Naive thymus-derived CD4-positive, alpha-beta T cell (primary cell): ENCODE data around the gene C4BPA. TPM values are rescaled to one million over a fixed set of nuclear protein-coding genes. Genes with fewer than 3 reads are reported as not detected.
A peak's percentile ranks its signal among the peaks of the same experiment; 100 is the strongest.

Experiments
- ATAC-seq: fragments of 150-1000 bp; cut with Tn5 transposase; 2 replicates; pipeline ENCODE4 v1.10.0; 2021; ENCODE audit warnings: mild to moderate bottlenecking, moderate library complexity
- CTCF ChIA-PET: fragments of 350-600 bp; sonication (Branson Sonifier 250); formaldehyde crosslinking; loops from one replicate; lab custom pipeline; 2021; ENCODE audit warnings: antibody characterized with exemption; lab: Charles Lee
- POLR2A ChIA-PET: fragments of 350-600 bp; sonication (Branson Sonifier 250); formaldehyde crosslinking; loops from one replicate; lab custom pipeline; 2021; ENCODE audit warnings: antibody characterized with exemption, inconsistent platforms; lab: Charles Lee
- DNase-seq, 9 donors: peaks; one replicate each; pipeline versions ENCODE4 v3.0.0 to v3.0.0-alpha.2; 2020 to 2022; ENCODE audit warnings: mixed read lengths in 1 of 9
- H3K27ac ChIP-seq: one replicate; pipeline ENCODE4 v1.7.0; 2013; ENCODE audit warnings: mild to moderate bottlenecking, low read depth, low read length, moderate library complexity
- H3K27me3 ChIP-seq, 2 donors: one replicate each; pipeline ENCODE4 v1.7.0; 2013; ENCODE audit warnings: low read length in 2 of 2, mild to moderate bottlenecking in 2 of 2, moderate library complexity in 2 of 2; ENCODE audit not compliant: control insufficient read depth in 2 of 2, insufficient read depth in 2 of 2
- H3K36me3 ChIP-seq, 3 experiments: 1 replicate in 2 of 3; 2 replicates in 1 of 3; pipeline ENCODE4 v1.7.0; 2013; ENCODE audit warnings: low read length in 3 of 3, mild to moderate bottlenecking in 3 of 3, moderate library complexity in 1 of 3; ENCODE audit not compliant: insufficient read depth in 3 of 3, control insufficient read depth in 2 of 3
- H3K4me1 ChIP-seq, 2 donors: one replicate each; pipeline ENCODE4 v1.7.0; 2013; ENCODE audit warnings: low read length in 2 of 2, mild to moderate bottlenecking in 2 of 2, moderate library complexity in 1 of 2; ENCODE audit not compliant: control insufficient read depth in 2 of 2, insufficient read depth in 2 of 2
- H3K4me3 ChIP-seq: 2 replicates; pipeline ENCODE4 v1.7.0; 2013; ENCODE audit warnings: mild to moderate bottlenecking, low read length
- H3K9me3 ChIP-seq, 3 experiments: 1 replicate in 2 of 3; 2 replicates in 1 of 3; pipeline ENCODE4 v1.7.0; 2013; ENCODE audit warnings: low read length in 3 of 3; ENCODE audit not compliant: control insufficient read depth in 2 of 3
- H3K27ac Mint-ChIP-seq, 9 donors: one replicate each; pipeline ENCODE4 v1.8.0; 2020 to 2022; ENCODE audit warnings: mixed read lengths in 9 of 9, mild to moderate bottlenecking in 8 of 9, moderate library complexity in 5 of 9, inconsistent platforms in 2 of 9
- H3K27me3 Mint-ChIP-seq, 5 donors: one replicate each; pipeline ENCODE4 v1.8.0; 2021 to 2022; ENCODE audit warnings: mixed read lengths in 5 of 5, mild to moderate bottlenecking in 1 of 5
- H3K36me3 Mint-ChIP-seq, 5 donors: one replicate each; pipeline ENCODE4 v1.8.0; 2020 to 2022; ENCODE audit warnings: mixed read lengths in 5 of 5, mild to moderate bottlenecking in 3 of 5, inconsistent platforms in 1 of 5
- H3K4me1 Mint-ChIP-seq, 7 donors: one replicate each; pipeline ENCODE4 v1.8.0; 2020 to 2022; ENCODE audit warnings: mixed read lengths in 7 of 7, mild to moderate bottlenecking in 3 of 7, inconsistent platforms in 1 of 7
- H3K4me3 Mint-ChIP-seq, 10 donors: one replicate each; pipeline ENCODE4 v1.8.0; 2020 to 2022; ENCODE audit warnings: mild to moderate bottlenecking in 10 of 10, mixed read lengths in 10 of 10, moderate library complexity in 6 of 10, inconsistent platforms in 2 of 10
- H3K9me3 Mint-ChIP-seq, 11 donors: one replicate each; pipeline ENCODE4 v1.8.0; 2020 to 2022; ENCODE audit warnings: mixed read lengths in 11 of 11, mild to moderate bottlenecking in 4 of 11, inconsistent platforms in 1 of 11, moderate library complexity in 1 of 11
- intact Hi-C, 2 donors: fragments of 100-400 bp; cut with micrococcal nuclease; formaldehyde crosslinking; loops; one replicate each; pipeline ENCODE4 v1.15.1; 2023
- polyA plus RNA-seq, 2 donors: library from polyadenylated mRNA; unstranded; fragments of 300-500 nt; fragmentation: Illumina TruSeq; gene quantifications; one replicate each; pipeline ENCODE4 v1.2.3, GENCODE V29; 2021
- total RNA-seq, 6 experiments: library from RNA in 5 of 6; stranded (reverse) in 5 of 6; gene quantifications; 1 replicate in 5 of 6; 2 replicates in 1 of 6; pipeline ENCODE4 v1.2.3 and lab custom pipeline; 2021 to 2026

The C4BPA gene
- total and polyA plus RNA-seq, 7 experiments from 2014 or later, result not detected

GRCh38 chr1:207188901-207189300, 84.9 kb downstream of the C4BPA start:
- peaks cover 9 to 29% (median 19%) of the 10 kb centered on the region in 7 donors for H3K4me1 Mint-ChIP-seq
- POLR2A ChIA-PET, result interaction anchor here (0.9 to 2.0 kb wide), 4 partner anchors 13 to 212 kb away, joined by 3 to 7 read pairs (median 4); partner anchors contain the start of gene CD55
- CTCF ChIA-PET, result interaction anchor here (0.8 to 1.7 kb wide), 3 partner anchors 17 to 217 kb away, joined by 3 to 5 read pairs (median 3); no protein-coding TSS in a partner anchor
- intact Hi-C loops, result no loop called here
- H3K36me3 Mint-ChIP-seq, result peaks cover 0 to 6% (median 3%) of the 10 kb centered on the region in 5 donors
- no peak overlapping the region for H3K4me3 ChIP-seq
- H3K9me3 Mint-ChIP-seq, result peaks cover 0 to 10% (median 4%) of the 10 kb centered on the region in 11 donors
- H3K4me1 ChIP-seq, result peaks cover 0 to 10% of the 10 kb centered on the region in 2 donors
- H3K36me3 ChIP-seq, result no peaks in the 10 kb centered on the region
- peak overlapping the region in 3 of 10 donors; percentile 6 to 24 (median 13) for H3K4me3 Mint-ChIP-seq
- peak overlapping the region in 1 of 9 donors; percentile 66 for H3K27ac Mint-ChIP-seq
- ATAC-seq (no peak), DNase-seq (no peak)
- no peaks in the 10 kb centered on the region for H3K9me3 ChIP-seq
- H3K27ac ChIP-seq, result no peak overlapping the region
- peaks cover 0 to 13% (median 0%) of the 10 kb centered on the region in 5 donors for H3K27me3 Mint-ChIP-seq
- no peaks in the 10 kb centered on the region for H3K27me3 ChIP-seq

GRCh38 chr1:207191061-207191460, 87.0 kb downstream of the C4BPA start:
- no peaks in the 10 kb centered on the region for H3K36me3 ChIP-seq
- Mint-ChIP-seq H3K4me3 (no peak overlapping the region), H3K4me1 (peaks cover 9 to 29% (median 19%) of the 10 kb centered on the region in 7 donors), H3K36me3 (peaks cover 0 to 9% (median 3%) of the 10 kb centered on the region in 5 donors), H3K9me3 (peaks cover 0 to 15% (median 5%) of the 10 kb centered on the region in 11 donors), H3K27ac (no peak overlapping the region), H3K27me3 (peaks cover 0 to 9% (median 5%) of the 10 kb centered on the region in 5 donors)
- H3K27ac ChIP-seq, result no peak overlapping the region
- H3K4me3 ChIP-seq, result no peak overlapping the region
- no peak for DNase-seq
- intact Hi-C loops, result no loop called here
- ChIA-PET POLR2A (no interaction called here), CTCF (no interaction called here)
- H3K9me3 ChIP-seq, result no peaks in the 10 kb centered on the region
- no peaks in the 10 kb centered on the region for H3K27me3 ChIP-seq
- H3K4me1 ChIP-seq, result peaks cover 0 to 10% of the 10 kb centered on the region in 2 donors
- ATAC-seq, result no peak

DNA sequence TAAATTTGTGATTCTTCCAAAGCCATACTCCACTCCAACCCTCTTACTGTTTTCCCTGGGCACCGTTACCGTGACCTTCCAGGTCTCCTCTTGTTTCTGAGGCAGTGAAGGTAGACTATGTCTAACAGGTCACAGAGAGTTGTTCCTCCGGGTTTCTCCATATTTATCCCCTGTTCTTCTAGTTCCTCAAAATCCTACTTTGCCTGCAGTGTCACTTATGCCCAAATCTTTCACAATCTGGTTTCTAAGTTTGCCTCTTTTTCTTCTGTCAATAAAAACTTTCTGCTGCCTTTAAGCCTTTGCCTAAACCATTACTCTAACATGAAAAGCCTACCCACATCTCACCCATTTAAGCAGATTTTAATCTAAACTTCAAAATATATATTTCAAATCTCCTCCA, 87.7 kb downstream of the C4BPA start:
- Mint-ChIP-seq H3K9me3 (peaks cover 0 to 17% (median 5%) of the 10 kb centered on the region in 11 donors), H3K27me3 (peaks cover 0 to 9% (median 5%) of the 10 kb centered on the region in 5 donors), H3K4me1 (peaks cover 9 to 29% (median 19%) of the 10 kb centered on the region in 7 donors), H3K27ac (no peak overlapping the region), H3K4me3 (no peak overlapping the region), H3K36me3 (peaks cover 0 to 9% (median 3%) of the 10 kb centered on the region in 5 donors)
- Histone ChIP-seq H3K27ac (no peak overlapping the region), H3K27me3 (no peaks in the 10 kb centered on the region), H3K9me3 (no peaks in the 10 kb centered on the region), H3K4me1 (peaks cover 0 to 10% of the 10 kb centered on the region in 2 donors), H3K4me3 (no peak overlapping the region), H3K36me3 (no peaks in the 10 kb centered on the region)
- intact Hi-C loops, result no loop called here
- DNase-seq (no peak), ATAC-seq (no peak)
- CTCF ChIA-PET, result no interaction called here
- POLR2A ChIA-PET, result no interaction called here

GRCh38 chr1:207194197-207194596, 90.2 kb downstream of the C4BPA start:
- H3K36me3 ChIP-seq, result no peaks in the 10 kb centered on the region
- H3K36me3 Mint-ChIP-seq, result peaks cover 6 to 15% (median 9%) of the 10 kb centered on the region in 5 donors
- H3K9me3 ChIP-seq, result no peaks in the 10 kb centered on the region
- DNase-seq, result no peak
- peaks cover 5 to 31% (median 11%) of the 10 kb centered on the region in 11 donors for H3K9me3 Mint-ChIP-seq
- no peak overlapping the region for H3K27ac Mint-ChIP-seq
- intact Hi-C loops, result no loop called here
- ChIA-PET CTCF (no interaction called here), POLR2A (interaction anchor here (0.5 kb wide), 1 partner anchor 29 kb away, joined by 3 read pairs; no protein-coding TSS in a partner anchor)
- no peak overlapping the region for H3K4me3 Mint-ChIP-seq
- no peak for ATAC-seq
- H3K27me3 Mint-ChIP-seq, result peaks cover 0 to 18% (median 5%) of the 10 kb centered on the region in 5 donors
- no peak overlapping the region for H3K27ac ChIP-seq
- H3K27me3 ChIP-seq, result no peaks in the 10 kb centered on the region
- H3K4me1 ChIP-seq, result peaks cover 0 to 6% of the 10 kb centered on the region in 2 donors
- H3K4me1 Mint-ChIP-seq, result peaks cover 4 to 18% (median 13%) of the 10 kb centered on the region in 7 donors
- H3K4me3 ChIP-seq, result no peak overlapping the region

Other genes starting within 250 kb of the C4BPA start
- gene IL20, start 238.6 kb upstream of the C4BPA start, total RNA-seq, result not detected
- gene IL20, start 238.6 kb upstream of the C4BPA start, polyA plus RNA-seq, result not detected
- under 1 TPM in 1 of 5 experiments, not detected in 4; 0.51 TPM for gene IL24, start 206.8 kb upstream of the C4BPA start, total RNA-seq
- 10 to 100 TPM; 27.9 to 28.4 TPM for gene IL24, start 206.8 kb upstream of the C4BPA start, polyA plus RNA-seq
- gene FCMR, start 182.3 kb upstream of the C4BPA start, total RNA-seq, result 100 to 1,000 TPM; 103 to 943 (median 312) TPM
- 100 to 1,000 TPM; 803 to 998 TPM for gene FCMR, start 182.3 kb upstream of the C4BPA start, polyA plus RNA-seq
- gene PIGR, start 157.8 kb upstream of the C4BPA start, total RNA-seq, result not detected
- not detected for gene PIGR, start 157.8 kb upstream of the C4BPA start, polyA plus RNA-seq
- gene FCAMR, start 133.8 kb upstream of the C4BPA start, total RNA-seq, result not detected
- not detected for gene FCAMR, start 133.8 kb upstream of the C4BPA start, polyA plus RNA-seq
- under 1 TPM in 2 of 5 experiments, not detected in 3; 0.11 to 0.15 TPM for gene C1orf116, start 71.5 kb upstream of the C4BPA start, total RNA-seq
- not detected for gene C1orf116, start 71.5 kb upstream of the C4BPA start, polyA plus RNA-seq
- 10 to 100 TPM in 1 of 5 experiments, 1 to 10 TPM in 4; 7.4 to 12.8 (median 9.9) TPM for gene YOD1, start 53.0 kb upstream of the C4BPA start, total RNA-seq
- under 1 TPM; 0.81 to 0.99 TPM for gene YOD1, start 53.0 kb upstream of the C4BPA start, polyA plus RNA-seq
- gene PFKFB2, start 51.0 kb upstream of the C4BPA start, total RNA-seq, result 1 to 10 TPM; 2.3 to 4.6 (median 3.8) TPM
- gene PFKFB2, start 51.0 kb upstream of the C4BPA start, polyA plus RNA-seq, result 1 to 10 TPM in 1 of 2 donors, under 1 TPM in 1; 0.64 to 2.2 TPM
- gene C4BPB, start 15.4 kb upstream of the C4BPA start, total RNA-seq, result 1 to 10 TPM; 1.2 to 4.9 (median 3.1) TPM
- gene C4BPB, start 15.4 kb upstream of the C4BPA start, polyA plus RNA-seq, result under 1 TPM; 0.45 to 0.60 TPM
- gene CD55, start 217.4 kb downstream of the C4BPA start, total RNA-seq, result 100 to 1,000 TPM; 122 to 264 (median 134) TPM
- gene CD55, start 217.4 kb downstream of the C4BPA start, polyA plus RNA-seq, result 100 to 1,000 TPM; 115 to 185 TPM